HL-60 (cell line): ENCODE measurements around the gene FAM227B.

Experiments
- CTCF ChIP-seq: IDR thresholded peaks from one replicate; pipeline ENCODE4 v1.5.1; 2011; ENCODE audit warnings: low read length, control low read depth, inconsistent platforms; ENCODE audit not compliant: insufficient read depth
- GABPA ChIP-seq: IDR thresholded peaks from 2 replicates; pipeline ENCODE4 v1.6.1; 2012; ENCODE audit warnings: low read depth
- POLR2AphosphoS5 ChIP-seq: IDR thresholded peaks from 2 replicates; pipeline ENCODE4 v1.6.1; 2012; ENCODE audit warnings: low read depth
- TF ChIP-seq, protein P1 (sequence below): IDR thresholded peaks from 2 replicates; pipeline ENCODE4 v1.6.1; 2012; ENCODE audit warnings: low read depth; ENCODE audit not compliant: insufficient replicate concordance

DNA sequence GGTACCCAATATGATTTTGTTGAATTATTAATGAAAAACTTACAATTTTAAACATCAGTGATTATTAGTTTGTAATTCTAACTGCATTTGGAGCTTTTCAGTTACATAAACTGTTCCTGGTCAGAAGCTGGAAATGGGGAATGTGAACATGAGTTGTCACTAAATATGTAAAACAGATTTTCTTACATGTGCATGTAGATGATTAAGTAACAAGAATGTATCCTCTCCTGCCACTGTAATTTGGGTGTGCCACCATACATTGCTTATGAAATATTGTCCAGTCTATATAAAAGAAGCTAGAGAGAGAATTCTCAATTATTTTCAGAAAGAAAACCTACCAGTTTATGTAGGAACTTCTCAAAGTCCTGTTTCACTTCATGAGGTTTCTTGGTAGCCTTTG, 289.2 kb downstream of the FAM227B start:
- TF ChIP-seq CTCF (no peak), POLR2AphosphoS5 (no peak), GABPA (no peak)
- TF ChIP-seq, protein P1, sequence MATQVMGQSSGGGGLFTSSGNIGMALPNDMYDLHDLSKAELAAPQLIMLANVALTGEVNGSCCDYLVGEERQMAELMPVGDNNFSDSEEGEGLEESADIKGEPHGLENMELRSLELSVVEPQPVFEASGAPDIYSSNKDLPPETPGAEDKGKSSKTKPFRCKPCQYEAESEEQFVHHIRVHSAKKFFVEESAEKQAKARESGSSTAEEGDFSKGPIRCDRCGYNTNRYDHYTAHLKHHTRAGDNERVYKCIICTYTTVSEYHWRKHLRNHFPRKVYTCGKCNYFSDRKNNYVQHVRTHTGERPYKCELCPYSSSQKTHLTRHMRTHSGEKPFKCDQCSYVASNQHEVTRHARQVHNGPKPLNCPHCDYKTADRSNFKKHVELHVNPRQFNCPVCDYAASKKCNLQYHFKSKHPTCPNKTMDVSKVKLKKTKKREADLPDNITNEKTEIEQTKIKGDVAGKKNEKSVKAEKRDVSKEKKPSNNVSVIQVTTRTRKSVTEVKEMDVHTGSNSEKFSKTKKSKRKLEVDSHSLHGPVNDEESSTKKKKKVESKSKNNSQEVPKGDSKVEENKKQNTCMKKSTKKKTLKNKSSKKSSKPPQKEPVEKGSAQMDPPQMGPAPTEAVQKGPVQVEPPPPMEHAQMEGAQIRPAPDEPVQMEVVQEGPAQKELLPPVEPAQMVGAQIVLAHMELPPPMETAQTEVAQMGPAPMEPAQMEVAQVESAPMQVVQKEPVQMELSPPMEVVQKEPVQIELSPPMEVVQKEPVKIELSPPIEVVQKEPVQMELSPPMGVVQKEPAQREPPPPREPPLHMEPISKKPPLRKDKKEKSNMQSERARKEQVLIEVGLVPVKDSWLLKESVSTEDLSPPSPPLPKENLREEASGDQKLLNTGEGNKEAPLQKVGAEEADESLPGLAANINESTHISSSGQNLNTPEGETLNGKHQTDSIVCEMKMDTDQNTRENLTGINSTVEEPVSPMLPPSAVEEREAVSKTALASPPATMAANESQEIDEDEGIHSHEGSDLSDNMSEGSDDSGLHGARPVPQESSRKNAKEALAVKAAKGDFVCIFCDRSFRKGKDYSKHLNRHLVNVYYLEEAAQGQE, result no peak
